ENCODE measurements around the gene KRTAP10-3.

DNA sequence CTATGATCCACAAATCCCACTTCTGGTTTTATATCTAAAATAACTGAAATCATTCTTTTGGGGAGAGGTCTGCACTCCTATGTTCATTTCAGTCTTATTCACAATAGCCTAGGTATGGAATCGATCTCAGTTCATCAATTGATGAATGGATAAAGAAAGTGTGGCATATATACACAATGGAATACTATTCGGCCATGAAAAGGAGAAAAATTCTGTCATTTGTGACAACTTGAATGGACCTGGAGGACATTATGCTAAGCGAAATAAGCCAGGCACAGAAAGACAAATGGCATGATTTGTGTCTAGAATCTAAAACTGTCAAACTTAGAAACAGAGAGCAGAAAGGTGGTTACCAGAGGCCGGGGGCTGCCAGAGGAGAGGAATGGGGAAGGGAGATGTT is 47.9 kb upstream of the KRTAP10-3 start:
- no peak for TF ChIP-seq CTCF (IDR thresholded peaks at IDR 0.05)
- no peak for TF ChIP-seq POLR2A (IDR thresholded peaks at IDR 0.05)
